OCI-LY1 (cell line): ENCODE results near the gene ZNF281.

Experiments used
- H2AFZ ChIP-seq: fragments of 200-600 bp; sonication (generic), shearing (Covaris generic); 2 replicates; pipeline ENCODE4 v1.6.0; 2014; ENCODE audit warnings: antibody characterized with exemption, mild to moderate bottlenecking, low read length
- H3F3A ChIP-seq: fragments of 200-600 bp; sonication (generic), shearing (Covaris generic); 2 replicates; pipeline ENCODE4 v1.6.0; 2014; ENCODE audit warnings: mild to moderate bottlenecking, antibody characterized with exemption, low read length, moderate library complexity; ENCODE audit not compliant: insufficient read depth
- H3K27ac ChIP-seq: fragments of 200-600 bp; sonication (generic); 2 replicates; pipeline ENCODE4 v1.5.1; 2014; ENCODE audit warnings: low read length, mixed run types, mild to moderate bottlenecking, low read depth; ENCODE audit not compliant: poor library complexity, severe bottlenecking
- H3K27me3 ChIP-seq: fragments of 200-600 bp; sonication (generic); 2 replicates; pipeline ENCODE4 v1.6.0; 2014; ENCODE audit warnings: antibody characterized with exemption, mild to moderate bottlenecking, low read length, moderate library complexity; ENCODE audit not compliant: insufficient read depth
- H3K36me3 ChIP-seq: fragments of 200-600 bp; sonication (generic); 2 replicates; pipeline ENCODE4 v1.6.1; 2014; ENCODE audit warnings: mild to moderate bottlenecking, antibody characterized with exemption, low read length, moderate library complexity, mixed read lengths; ENCODE audit not compliant: insufficient read depth
- H3K4me1 ChIP-seq: fragments of 200-600 bp; sonication (generic); 2 replicates; pipeline ENCODE4 v1.5.1; 2014; ENCODE audit warnings: mild to moderate bottlenecking, low read length, moderate library complexity; ENCODE audit not compliant: insufficient read depth, severe bottlenecking
- H3K4me2 ChIP-seq: fragments of 200-600 bp; sonication (generic), shearing (Covaris generic); 2 replicates; pipeline ENCODE4 v1.6.1; 2014; ENCODE audit warnings: low read length
- H3K4me3 ChIP-seq: fragments of 200-600 bp; sonication (generic); 2 replicates; pipeline ENCODE4 v1.5.1; 2014; ENCODE audit warnings: low read length, low read depth, mild to moderate bottlenecking, mixed read lengths; ENCODE audit not compliant: poor library complexity, severe bottlenecking
- H3K79me2 ChIP-seq: fragments of 200-600 bp; shearing (Covaris generic); 2 replicates; pipeline ENCODE4 v1.6.1; 2016; ENCODE audit warnings: mixed run types, low read length, mixed read lengths; ENCODE audit not compliant: insufficient read depth
- H3K9ac ChIP-seq: fragments of 200-600 bp; sonication (generic), shearing (Covaris generic); 2 replicates; pipeline ENCODE4 v1.6.1; 2014; ENCODE audit warnings: mild to moderate bottlenecking, low read length, mixed read lengths
- H3K9me2 ChIP-seq: fragments of 200-600 bp; sonication (generic), shearing (Covaris generic); 2 replicates; pipeline ENCODE4 v1.6.1; 2014; ENCODE audit warnings: low read depth, mild to moderate bottlenecking, low read length, mixed read lengths
- H3K9me3 ChIP-seq: fragments of 200-600 bp; shearing (Covaris generic); 2 replicates; pipeline ENCODE4 v1.6.1; 2014; ENCODE audit warnings: low read length, mixed read lengths
- H4K20me1 ChIP-seq: fragments of 200-600 bp; sonication (generic), shearing (Covaris generic); 2 replicates; pipeline ENCODE4 v1.6.0; 2016; ENCODE audit warnings: mild to moderate bottlenecking, low read length; ENCODE audit not compliant: insufficient read depth
- EZH2 ChIP-seq: fragments of 200-600 bp; sonication (generic), shearing (Covaris generic); IDR thresholded peaks from 2 replicates; pipeline ENCODE4 v1.8.0; 2017; ENCODE audit warnings: borderline replicate concordance, mixed run types, mild to moderate bottlenecking, antibody characterized with exemption, low read length, moderate library complexity, mixed read lengths
- TF ChIP-seq, protein P1 (sequence below): fragments of 200-600 bp; sonication (generic), shearing (Covaris generic); IDR thresholded peaks from 2 replicates; pipeline ENCODE4 v1.5.1; 2017; ENCODE audit warnings: mild to moderate bottlenecking, antibody characterized with exemption, low read length, moderate library complexity, mixed read lengths

ZNF281 gene

DNA sequence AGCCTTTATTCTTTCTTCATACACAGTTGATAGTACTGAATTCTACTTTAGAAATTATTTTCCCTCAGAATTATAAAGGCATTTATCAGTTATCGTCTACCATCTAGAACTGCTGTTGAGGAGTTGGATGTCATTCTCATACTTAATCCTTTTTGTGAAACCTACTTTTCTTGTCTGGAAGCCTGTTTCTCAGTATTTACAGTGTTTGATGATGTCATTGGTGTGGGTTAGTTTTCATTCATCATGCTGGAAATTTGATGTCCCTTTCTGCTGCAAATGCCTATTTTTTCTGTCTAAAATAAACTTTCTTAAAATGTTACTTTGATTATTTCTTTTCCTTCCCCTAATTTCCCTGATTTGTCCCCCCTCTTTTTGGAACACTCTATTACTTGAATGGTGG lies 22.8 kb upstream of the ZNF281 start:
- no peaks in the 10 kb centered on the region for H3K4me1 ChIP-seq
- no peak overlapping the region for H3K4me2 ChIP-seq
- H3K9ac ChIP-seq: no peak overlapping the region
- TF ChIP-seq EZH2: no peak
- TF ChIP-seq, protein P1, sequence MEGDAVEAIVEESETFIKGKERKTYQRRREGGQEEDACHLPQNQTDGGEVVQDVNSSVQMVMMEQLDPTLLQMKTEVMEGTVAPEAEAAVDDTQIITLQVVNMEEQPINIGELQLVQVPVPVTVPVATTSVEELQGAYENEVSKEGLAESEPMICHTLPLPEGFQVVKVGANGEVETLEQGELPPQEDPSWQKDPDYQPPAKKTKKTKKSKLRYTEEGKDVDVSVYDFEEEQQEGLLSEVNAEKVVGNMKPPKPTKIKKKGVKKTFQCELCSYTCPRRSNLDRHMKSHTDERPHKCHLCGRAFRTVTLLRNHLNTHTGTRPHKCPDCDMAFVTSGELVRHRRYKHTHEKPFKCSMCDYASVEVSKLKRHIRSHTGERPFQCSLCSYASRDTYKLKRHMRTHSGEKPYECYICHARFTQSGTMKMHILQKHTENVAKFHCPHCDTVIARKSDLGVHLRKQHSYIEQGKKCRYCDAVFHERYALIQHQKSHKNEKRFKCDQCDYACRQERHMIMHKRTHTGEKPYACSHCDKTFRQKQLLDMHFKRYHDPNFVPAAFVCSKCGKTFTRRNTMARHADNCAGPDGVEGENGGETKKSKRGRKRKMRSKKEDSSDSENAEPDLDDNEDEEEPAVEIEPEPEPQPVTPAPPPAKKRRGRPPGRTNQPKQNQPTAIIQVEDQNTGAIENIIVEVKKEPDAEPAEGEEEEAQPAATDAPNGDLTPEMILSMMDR: no peak
- no peak overlapping the region for H2AFZ ChIP-seq
- H3K79me2 ChIP-seq: no peaks in the 10 kb centered on the region
- no peak overlapping the region for H3K4me3 ChIP-seq
- no peaks in the 10 kb centered on the region for H3F3A ChIP-seq
- H3K9me3 ChIP-seq: no peaks in the 10 kb centered on the region
- no peaks in the 10 kb centered on the region for H3K36me3 ChIP-seq
- no peak overlapping the region for H3K27ac ChIP-seq
- H3K27me3 ChIP-seq: no peaks in the 10 kb centered on the region
- H4K20me1 ChIP-seq: no peaks in the 10 kb centered on the region
- no peaks in the 10 kb centered on the region for H3K9me2 ChIP-seq

DNA sequence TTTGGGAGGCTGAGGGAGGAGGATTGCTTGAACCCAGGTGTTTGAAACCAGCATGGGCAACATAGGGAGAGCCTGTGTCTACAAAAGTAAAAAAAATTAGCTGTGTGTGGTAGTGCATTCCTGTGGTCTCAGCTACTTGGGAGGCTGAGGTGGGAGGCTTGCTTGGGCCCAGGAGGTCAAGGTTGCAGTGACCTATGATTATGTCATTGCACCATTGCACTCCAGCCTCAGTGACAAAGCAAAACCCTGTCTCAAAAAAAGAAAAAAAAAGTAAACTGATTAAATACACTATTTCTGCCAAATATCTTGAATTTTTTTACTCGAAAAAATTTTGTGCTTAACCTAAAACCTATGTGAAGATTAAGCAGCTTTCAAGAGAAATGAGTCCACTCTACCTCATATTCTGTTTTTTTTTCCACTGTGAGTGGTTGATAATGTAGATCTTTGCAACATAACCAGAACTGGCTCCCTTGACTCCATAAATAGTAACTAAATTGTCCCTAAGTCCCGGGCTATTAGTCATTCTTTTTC lies 19.4 kb upstream of the ZNF281 start:
- Histone ChIP-seq H3K36me3 (no peaks in the 10 kb centered on the region), H3K9ac (no peak overlapping the region), H3K4me2 (no peak overlapping the region), H3K27ac (no peak overlapping the region), H3K27me3 (no peaks in the 10 kb centered on the region), H3K9me3 (no peaks in the 10 kb centered on the region), H4K20me1 (no peaks in the 10 kb centered on the region), H3F3A (no peaks in the 10 kb centered on the region), H3K79me2 (no peaks in the 10 kb centered on the region), H3K9me2 (no peaks in the 10 kb centered on the region), H3K4me1 (no peaks in the 10 kb centered on the region), H3K4me3 (no peak overlapping the region), H2AFZ (no peak overlapping the region)
- no peak for TF ChIP-seq EZH2
- TF ChIP-seq, protein P1: no peak

DNA sequence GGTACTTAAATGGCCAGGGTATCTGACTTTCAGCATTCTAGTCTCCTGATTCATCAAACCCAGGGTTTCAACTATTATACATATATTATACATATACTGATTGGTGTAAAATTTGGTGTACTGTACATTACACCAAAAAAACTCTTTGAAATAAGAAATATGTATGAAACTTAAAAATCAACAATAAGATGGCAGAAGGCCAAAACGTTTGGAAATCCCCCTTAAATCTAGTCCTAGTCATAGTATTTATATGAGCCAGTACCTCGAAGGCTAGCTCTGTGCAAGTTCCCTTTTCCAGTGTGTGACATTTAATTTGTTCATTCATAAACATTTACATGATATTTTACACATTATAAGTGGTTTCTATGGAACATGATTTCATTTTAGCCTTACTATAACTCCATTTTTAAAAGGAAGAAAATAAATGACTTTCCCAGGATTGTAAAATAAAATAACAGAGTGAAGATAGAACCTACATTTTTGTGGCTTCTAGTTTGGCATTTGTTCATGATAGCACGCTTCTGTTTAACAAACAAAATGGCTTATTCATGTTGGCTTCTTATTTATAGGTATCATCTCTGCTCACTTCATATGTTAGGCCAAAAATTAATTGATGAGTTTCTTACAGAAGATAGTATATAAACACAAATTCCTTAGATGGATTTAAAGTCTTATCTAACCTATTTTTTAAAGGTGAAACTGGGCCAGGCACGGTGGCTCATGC lies 18.8 kb upstream of the ZNF281 start:
- no peaks in the 10 kb centered on the region for H3K4me1 ChIP-seq
- no peaks in the 10 kb centered on the region for H3K9me3 ChIP-seq
- H3K27me3 ChIP-seq: no peaks in the 10 kb centered on the region
- TF ChIP-seq, protein P1: no peak
- no peak for TF ChIP-seq EZH2
- no peaks in the 10 kb centered on the region for H3K36me3 ChIP-seq
- no peaks in the 10 kb centered on the region for H3F3A ChIP-seq
- no peaks in the 10 kb centered on the region for H4K20me1 ChIP-seq
- no peak overlapping the region for H3K27ac ChIP-seq
- no peaks in the 10 kb centered on the region for H3K9me2 ChIP-seq
- no peak overlapping the region for H3K4me3 ChIP-seq
- no peak overlapping the region for H3K9ac ChIP-seq
- no peak overlapping the region for H3K4me2 ChIP-seq
- no peaks in the 10 kb centered on the region for H3K79me2 ChIP-seq
- no peak overlapping the region for H2AFZ ChIP-seq
